MM.1S (cell line): ENCODE results near the gene SDCCAG8.

Experiments used
- DNase-seq: peaks from one replicate; pipeline ENCODE4 v3.0.0-alpha.2; 2015
- H2AFZ ChIP-seq: fragments of 300-600 bp; sonication (generic); 2 replicates; pipeline ENCODE4 v1.6.0; 2016; ENCODE audit warnings: antibody characterized with exemption, low read length
- H3F3A ChIP-seq: fragments of 300-600 bp; sonication (generic); 2 replicates; pipeline ENCODE4 v1.6.1; 2016; ENCODE audit warnings: mild to moderate bottlenecking, antibody characterized with exemption, low read length, moderate library complexity, mixed read lengths; ENCODE audit not compliant: insufficient read depth
- H3K27ac ChIP-seq: fragments of 300-600 bp; sonication (generic); 2 replicates; pipeline ENCODE4 v1.5.1; 2016; ENCODE audit warnings: mild to moderate bottlenecking, low read length
- H3K27me3 ChIP-seq: fragments of 300-600 bp; sonication (generic); replicated peaks from 2 replicates; pipeline ENCODE4 v1.6.0; 2016; ENCODE audit warnings: low read length; ENCODE audit not compliant: insufficient read depth
- H3K36me3 ChIP-seq: fragments of 300-600 bp; sonication (generic); replicated peaks from 2 replicates; pipeline ENCODE4 v1.6.1; 2016; ENCODE audit warnings: mild to moderate bottlenecking, low read length, mixed read lengths; ENCODE audit not compliant: insufficient read depth
- H3K4me1 ChIP-seq: fragments of 300-600 bp; sonication (generic); 2 replicates; pipeline ENCODE4 v1.6.1; 2016; ENCODE audit warnings: low read length, mixed read lengths
- H3K4me2 ChIP-seq: fragments of 300-600 bp; sonication (generic); 2 replicates; pipeline ENCODE4 v1.6.0; 2016; ENCODE audit warnings: low read depth, low read length
- H3K4me3 ChIP-seq: fragments of 300-600 bp; sonication (generic); 2 replicates; pipeline ENCODE4 v1.5.1; 2016; ENCODE audit warnings: low read length, mixed read lengths
- H3K79me2 ChIP-seq: fragments of 300-600 bp; sonication (generic); 2 replicates; pipeline ENCODE4 v1.6.1; 2016; ENCODE audit warnings: mixed run types, low read length, mixed read lengths
- H3K9ac ChIP-seq: fragments of 300-600 bp; sonication (generic); 2 replicates; pipeline ENCODE4 v1.6.1; 2016; ENCODE audit warnings: low read length, mixed read lengths
- H3K9me2 ChIP-seq: fragments of 300-600 bp; sonication (generic); replicated peaks from 2 replicates; pipeline ENCODE4 v1.6.1; 2016; ENCODE audit warnings: mild to moderate bottlenecking, low read length, mixed read lengths; ENCODE audit not compliant: insufficient read depth
- H3K9me3 ChIP-seq: fragments of 300-600 bp; sonication (generic); replicated peaks from 2 replicates; pipeline ENCODE4 v1.6.1; 2016; ENCODE audit warnings: mild to moderate bottlenecking, low read length, mixed read lengths; ENCODE audit not compliant: insufficient read depth
- H4K20me1 ChIP-seq: fragments of 300-600 bp; sonication (generic); 2 replicates; pipeline ENCODE4 v1.6.1; 2016; ENCODE audit warnings: mild to moderate bottlenecking, low read length, moderate library complexity, mixed read lengths; ENCODE audit not compliant: insufficient read depth
- EZH2 ChIP-seq: fragments of 300-600 bp; sonication (generic); optimal IDR thresholded peaks from 2 replicates; pipeline ENCODE3; 2017; ENCODE audit warnings: low read depth, mild to moderate bottlenecking, antibody characterized with exemption, low read length, mixed read lengths
- EZH2phosphoT487 ChIP-seq: fragments of 300-600 bp; sonication (generic); IDR thresholded peaks from 2 replicates; pipeline ENCODE4 v1.6.1; 2018; ENCODE audit warnings: antibody characterized with exemption, low read length
- TF ChIP-seq, protein P1 (sequence below): fragments of 300-600 bp; sonication (generic); IDR thresholded peaks from 2 replicates; pipeline ENCODE4 v1.5.1; 2016; ENCODE audit warnings: antibody characterized with exemption, low read length, mixed read lengths

SDCCAG8 gene

DNA sequence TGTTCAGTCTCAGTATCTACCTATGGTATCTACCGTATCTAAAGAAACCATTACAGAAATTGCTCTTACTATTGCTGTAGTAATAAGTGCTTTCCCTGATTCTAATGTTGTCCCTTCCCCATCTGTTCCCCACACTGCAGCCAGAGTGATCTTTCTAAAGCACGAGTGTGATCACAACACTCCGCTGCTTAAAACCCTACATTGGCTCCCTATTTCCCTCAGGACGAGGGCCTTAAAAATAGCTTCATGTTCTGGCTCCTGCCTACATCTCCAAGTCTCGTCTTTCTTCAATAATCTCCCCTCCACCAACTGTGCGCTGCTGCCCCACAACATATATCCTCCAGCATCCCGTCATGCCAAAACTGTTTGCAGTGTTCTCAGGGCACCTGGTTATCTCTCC is 150.6 kb downstream of the SDCCAG8 start:
- DNase-seq = no peak
- Histone ChIP-seq H3K27me3 (no peaks in the 10 kb centered on the region), H3K9me2 (no peaks in the 10 kb centered on the region), H3K36me3 (no peaks in the 10 kb centered on the region), H3K79me2 (no peaks in the 10 kb centered on the region), H4K20me1 (no peaks in the 10 kb centered on the region), H3K4me3 (no peak overlapping the region), H3K9me3 (no peaks in the 10 kb centered on the region), H3K27ac (no peak overlapping the region), H3K4me2 (no peak overlapping the region), H3K9ac (no peak overlapping the region), H3K4me1 (no peaks in the 10 kb centered on the region), H3F3A (no peaks in the 10 kb centered on the region), H2AFZ (no peak overlapping the region)
- TF ChIP-seq, protein P1, sequence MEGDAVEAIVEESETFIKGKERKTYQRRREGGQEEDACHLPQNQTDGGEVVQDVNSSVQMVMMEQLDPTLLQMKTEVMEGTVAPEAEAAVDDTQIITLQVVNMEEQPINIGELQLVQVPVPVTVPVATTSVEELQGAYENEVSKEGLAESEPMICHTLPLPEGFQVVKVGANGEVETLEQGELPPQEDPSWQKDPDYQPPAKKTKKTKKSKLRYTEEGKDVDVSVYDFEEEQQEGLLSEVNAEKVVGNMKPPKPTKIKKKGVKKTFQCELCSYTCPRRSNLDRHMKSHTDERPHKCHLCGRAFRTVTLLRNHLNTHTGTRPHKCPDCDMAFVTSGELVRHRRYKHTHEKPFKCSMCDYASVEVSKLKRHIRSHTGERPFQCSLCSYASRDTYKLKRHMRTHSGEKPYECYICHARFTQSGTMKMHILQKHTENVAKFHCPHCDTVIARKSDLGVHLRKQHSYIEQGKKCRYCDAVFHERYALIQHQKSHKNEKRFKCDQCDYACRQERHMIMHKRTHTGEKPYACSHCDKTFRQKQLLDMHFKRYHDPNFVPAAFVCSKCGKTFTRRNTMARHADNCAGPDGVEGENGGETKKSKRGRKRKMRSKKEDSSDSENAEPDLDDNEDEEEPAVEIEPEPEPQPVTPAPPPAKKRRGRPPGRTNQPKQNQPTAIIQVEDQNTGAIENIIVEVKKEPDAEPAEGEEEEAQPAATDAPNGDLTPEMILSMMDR = no peak
- TF ChIP-seq EZH2phosphoT487 = no peak
- no peak for TF ChIP-seq EZH2

DNA sequence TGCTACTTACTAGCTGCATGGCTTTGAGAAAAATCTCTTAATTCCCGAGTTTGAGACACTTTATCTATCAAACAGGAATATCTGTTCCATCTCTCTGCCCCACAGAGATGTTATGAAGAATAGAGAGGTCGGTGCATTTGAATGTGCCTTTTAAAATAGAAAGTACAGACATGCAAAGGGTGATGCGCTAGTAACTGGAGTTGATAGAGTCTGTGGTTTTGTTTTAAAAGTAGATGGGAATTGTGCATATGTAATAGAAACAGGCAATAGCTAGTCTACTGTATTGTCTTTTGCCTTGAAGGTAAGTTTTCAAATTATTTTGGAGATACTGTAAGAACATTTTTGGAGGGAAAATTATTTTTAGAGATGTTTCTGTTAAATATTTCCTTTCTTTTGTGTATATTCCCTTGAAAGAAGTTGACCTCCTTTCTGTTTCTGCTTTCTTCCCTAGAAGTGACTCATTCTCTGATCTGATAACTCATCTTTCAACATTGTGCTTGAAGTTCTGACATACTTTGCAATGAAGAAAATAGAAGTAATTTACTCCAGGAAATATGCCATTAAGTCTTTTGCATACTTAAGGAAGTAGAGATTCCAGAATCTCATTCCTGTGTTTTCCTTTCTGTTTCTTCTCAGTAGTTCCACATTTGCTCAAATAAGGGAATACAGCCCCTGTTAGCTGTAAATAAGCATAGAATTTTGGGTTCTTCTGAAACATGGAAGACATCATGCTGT is 151.6 kb downstream of the SDCCAG8 start:
- no peaks in the 10 kb centered on the region for H4K20me1 ChIP-seq
- no peak overlapping the region for H3K27ac ChIP-seq
- no peak overlapping the region for H2AFZ ChIP-seq
- no peak overlapping the region for H3K9ac ChIP-seq
- H3F3A ChIP-seq = no peaks in the 10 kb centered on the region
- H3K27me3 ChIP-seq = no peaks in the 10 kb centered on the region
- no peaks in the 10 kb centered on the region for H3K9me3 ChIP-seq
- no peak overlapping the region for H3K4me3 ChIP-seq
- H3K4me1 ChIP-seq = no peaks in the 10 kb centered on the region
- no peaks in the 10 kb centered on the region for H3K9me2 ChIP-seq
- no peaks in the 10 kb centered on the region for H3K79me2 ChIP-seq
- no peak overlapping the region for H3K4me2 ChIP-seq
- TF ChIP-seq, protein P1 = no peak
- no peak for TF ChIP-seq EZH2phosphoT487
- no peak for TF ChIP-seq EZH2
- no peaks in the 10 kb centered on the region for H3K36me3 ChIP-seq
- no peak for DNase-seq

DNA sequence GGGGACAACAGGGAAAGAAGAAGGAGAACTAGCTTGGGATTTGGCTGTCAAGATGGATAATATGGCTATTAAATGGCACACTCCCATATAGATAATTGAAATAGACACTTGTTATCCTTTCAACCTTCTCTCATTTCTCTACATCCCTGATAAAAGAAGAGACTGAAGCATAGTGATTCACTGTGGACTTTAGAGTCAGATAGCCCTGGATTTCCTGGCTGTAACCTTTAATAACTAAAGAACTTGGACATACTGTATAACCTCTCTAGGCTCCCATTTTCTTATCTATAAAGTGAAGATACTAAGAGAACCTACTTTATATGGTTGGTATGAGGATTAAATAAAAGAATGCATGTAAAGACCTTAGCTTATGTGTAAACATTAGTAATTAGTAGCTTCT is 152.6 kb downstream of the SDCCAG8 start:
- Histone ChIP-seq H3K4me3 (no peak overlapping the region), H3K27me3 (no peaks in the 10 kb centered on the region), H3K9ac (no peak overlapping the region), H3K4me2 (no peak overlapping the region), H3F3A (no peaks in the 10 kb centered on the region), H4K20me1 (no peaks in the 10 kb centered on the region), H3K27ac (no peak overlapping the region), H3K9me3 (no peaks in the 10 kb centered on the region), H3K36me3 (no peaks in the 10 kb centered on the region), H3K4me1 (peaks cover 4% of the 10 kb centered on the region; the same call in 1 of the 2 replicates), H2AFZ (no peak overlapping the region), H3K9me2 (no peaks in the 10 kb centered on the region), H3K79me2 (no peaks in the 10 kb centered on the region)
- no peak for DNase-seq
- TF ChIP-seq, protein P1 = no peak
- TF ChIP-seq EZH2 = no peak
- no peak for TF ChIP-seq EZH2phosphoT487
